Hematopoietic multipotent progenitor cell (in vitro differentiated cells): ENCODE data around the gene PDZD7. TPM values are rescaled to one million over a fixed set of nuclear protein-coding genes. Genes with fewer than 3 reads are reported as not detected.

Experiments used
- DNase-seq, 3 donors: peaks; one replicate each; pipeline ENCODE4 v3.0.0-alpha.2; 2011 to 2015; ENCODE audit warnings: low read depth in 2 of 3, low spot score in 2 of 3
- total RNA-seq: library from RNA; depleted of rRNA; stranded (reverse); fragments of >200 nt; gene quantifications from one replicate; pipeline ENCODE4 v1.2.3, GENCODE V29; 2012

The PDZD7 gene
- total RNA-seq = 1.3 TPM

- peak; percentile 79 to 90 (median 87) for DNase-seq
Measured at GRCh38 chr10:101031128-101031795, at the start of gene PDZD7, which contains the start of gene SFXN3. PDZD7 (minus strand) TSS chr10:101031129; CDS start chr10:101030219, 910 bp downstream. SFXN3 (plus strand) TSS chr10:101031234; CDS start chr10:101034695, 3,461 bp downstream.

- no peak for DNase-seq
Measured at GRCh38 chr10:101079874-101080273, 48.9 kb upstream of the PDZD7 start.

- DNase-seq = no peak
Measured at GRCh38 chr10:101076630-101077029, 45.7 kb upstream of the PDZD7 start.

- no peak for DNase-seq
Measured at GRCh38 chr10:101075775-101076174, 44.8 kb upstream of the PDZD7 start.

- no peak for DNase-seq
Measured at GRCh38 chr10:101073631-101074030, 42.7 kb upstream of the PDZD7 start.

- DNase-seq = no peak
Measured at GRCh38 chr10:101072923-101073322, 42.0 kb upstream of the PDZD7 start.

- DNase-seq = no peak
Measured at GRCh38 chr10:101071885-101072433, 41.0 kb upstream of the PDZD7 start.

GRCh38 chr10:101071267-101071884 lies 40.4 kb upstream of the PDZD7 start:
- DNase-seq = peak in 2 of 3 donors; percentile 70 to 82

GRCh38 chr10:101070098-101070497 lies 39.2 kb upstream of the PDZD7 start:
- DNase-seq = no peak

GRCh38 chr10:101069441-101069840 lies 38.5 kb upstream of the PDZD7 start:
- DNase-seq = no peak

- DNase-seq = peak; percentile 53 to 79 (median 69)
Measured at GRCh38 chr10:101067356-101068083, 36.6 kb upstream of the PDZD7 start.

GRCh38 chr10:101066896-101067355 lies 36.0 kb upstream of the PDZD7 start:
- no peak for DNase-seq

- peak in 2 of 3 donors; percentile 66 to 67 for DNase-seq
Measured at GRCh38 chr10:101066146-101066895, 35.4 kb upstream of the PDZD7 start.

GRCh38 chr10:101065481-101066145 lies 34.7 kb upstream of the PDZD7 start:
- DNase-seq = no peak

- no peak for DNase-seq
Measured at GRCh38 chr10:101064415-101065030, 33.6 kb upstream of the PDZD7 start.

GRCh38 chr10:101063548-101064414 lies 32.9 kb upstream of the PDZD7 start:
- DNase-seq = peak in 1 of 3 donors; percentile 60

- no peak for DNase-seq
Measured at GRCh38 chr10:101063050-101063525, 32.2 kb upstream of the PDZD7 start.
